ENCODE measurements around the gene RBM39.
"Not testable (repeated sequence)": the region's sequence is repeated elsewhere in the genome, so short reads cannot be mapped to it uniquely, and the experiment has no call there.

GRCh38 chr20:35744492-35744841, 2.4 kb upstream of the RBM39 start:
- TF ChIP-seq, protein P1, sequence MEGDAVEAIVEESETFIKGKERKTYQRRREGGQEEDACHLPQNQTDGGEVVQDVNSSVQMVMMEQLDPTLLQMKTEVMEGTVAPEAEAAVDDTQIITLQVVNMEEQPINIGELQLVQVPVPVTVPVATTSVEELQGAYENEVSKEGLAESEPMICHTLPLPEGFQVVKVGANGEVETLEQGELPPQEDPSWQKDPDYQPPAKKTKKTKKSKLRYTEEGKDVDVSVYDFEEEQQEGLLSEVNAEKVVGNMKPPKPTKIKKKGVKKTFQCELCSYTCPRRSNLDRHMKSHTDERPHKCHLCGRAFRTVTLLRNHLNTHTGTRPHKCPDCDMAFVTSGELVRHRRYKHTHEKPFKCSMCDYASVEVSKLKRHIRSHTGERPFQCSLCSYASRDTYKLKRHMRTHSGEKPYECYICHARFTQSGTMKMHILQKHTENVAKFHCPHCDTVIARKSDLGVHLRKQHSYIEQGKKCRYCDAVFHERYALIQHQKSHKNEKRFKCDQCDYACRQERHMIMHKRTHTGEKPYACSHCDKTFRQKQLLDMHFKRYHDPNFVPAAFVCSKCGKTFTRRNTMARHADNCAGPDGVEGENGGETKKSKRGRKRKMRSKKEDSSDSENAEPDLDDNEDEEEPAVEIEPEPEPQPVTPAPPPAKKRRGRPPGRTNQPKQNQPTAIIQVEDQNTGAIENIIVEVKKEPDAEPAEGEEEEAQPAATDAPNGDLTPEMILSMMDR (IDR thresholded peaks at IDR 0.05) = not testable (repeated sequence)
- not testable (repeated sequence) for TF ChIP-seq POLR2A, EP300 (IDR thresholded peaks at IDR 0.05)

Data from tibial nerve (tissue), 4 donors.